Neuron (in vitro differentiated cells): ENCODE data around the gene BICRA.
"Not testable (repeated sequence)": the region's sequence is repeated elsewhere in the genome, so short reads cannot be mapped to it uniquely, and the experiment has no call there.

Source experiments
- H2AFZ ChIP-seq: one replicate; pipeline ENCODE4 v1.6.1; 2013; ENCODE audit warnings: low read depth, mild to moderate bottlenecking, inconsistent platforms, low read length, moderate library complexity
- H3K27me3 ChIP-seq: one replicate; pipeline ENCODE4 v1.6.1; 2013; ENCODE audit warnings: low read length; ENCODE audit not compliant: insufficient read depth
- H3K36me3 ChIP-seq: one replicate; pipeline ENCODE4 v1.6.1; 2013; ENCODE audit warnings: low read length; ENCODE audit not compliant: insufficient read depth
- H3K4me1 ChIP-seq: one replicate; pipeline ENCODE4 v1.6.1; 2013; ENCODE audit warnings: low read length; ENCODE audit not compliant: insufficient read depth
- H3K4me3 ChIP-seq: 2 replicates; pipeline ENCODE4 v1.5.1; 2013; ENCODE audit warnings: mild to moderate bottlenecking, low read length, moderate library complexity
- H3K9me3 ChIP-seq: one replicate; pipeline ENCODE4 v1.6.1; 2013; ENCODE audit warnings: low read length

Gene BICRA

GRCh38 chr19:47589824-47590223 lies 19.1 kb upstream of the BICRA start:
- Histone ChIP-seq H3K9me3 (peaks cover 2% of the 10 kb centered on the region), H3K4me1 (no peaks in the 10 kb centered on the region), H2AFZ (no peak overlapping the region), H3K4me3 (no peak overlapping the region), H3K27me3 (no peaks in the 10 kb centered on the region), H3K36me3 (no peaks in the 10 kb centered on the region)

- Histone ChIP-seq H2AFZ (no peak overlapping the region), H3K9me3 (no peaks in the 10 kb centered on the region), H3K4me3 (no peak overlapping the region)
Measured at GRCh38 chr19:47593860-47594259, 15.1 kb upstream of the BICRA start.

GRCh38 chr19:47595944-47596343 lies 13.0 kb upstream of the BICRA start:
- Histone ChIP-seq H2AFZ (no peak overlapping the region), H3K4me3 (no peak overlapping the region), H3K36me3 (no peaks in the 10 kb centered on the region), H3K9me3 (no peaks in the 10 kb centered on the region), H3K4me1 (peaks cover 14% of the 10 kb centered on the region), H3K27me3 (no peaks in the 10 kb centered on the region)

More at GRCh38 chr19:47593860-47594259, 15.1 kb upstream of the BICRA start:
- H3K27me3 ChIP-seq: no peaks in the 10 kb centered on the region
- no peaks in the 10 kb centered on the region for H3K36me3 ChIP-seq
- H3K4me1 ChIP-seq: peaks cover 9% of the 10 kb centered on the region

- H3K36me3 ChIP-seq: no peaks in the 10 kb centered on the region
- H3K4me3 ChIP-seq: peak overlapping the region; percentile 50
- no peaks in the 10 kb centered on the region for H3K9me3 ChIP-seq
- peaks cover 14% of the 10 kb centered on the region for H3K4me1 ChIP-seq
- no peaks in the 10 kb centered on the region for H3K27me3 ChIP-seq
- H2AFZ ChIP-seq: peak overlapping the region; percentile 82
Measured at GRCh38 chr19:47598407-47599349, 10.3 kb upstream of the BICRA start.

- H3K4me1 ChIP-seq: peaks cover 14% of the 10 kb centered on the region
- peak overlapping the region; percentile 57 for H2AFZ ChIP-seq
- not testable (repeated sequence) for H3K36me3 ChIP-seq, H3K27me3 ChIP-seq, H3K9me3 ChIP-seq
- peak overlapping the region; percentile 50 for H3K4me3 ChIP-seq
Measured at GRCh38 chr19:47599671-47600245, 9.2 kb upstream of the BICRA start.

- peaks cover 14% of the 10 kb centered on the region for H3K4me1 ChIP-seq
- H3K27me3 ChIP-seq: no peaks in the 10 kb centered on the region
- peak overlapping the region; percentile 56 for H3K4me3 ChIP-seq
- H3K36me3 ChIP-seq: no peaks in the 10 kb centered on the region
- no peaks in the 10 kb centered on the region for H3K9me3 ChIP-seq
- peak overlapping the region; percentile 57 for H2AFZ ChIP-seq
Measured at GRCh38 chr19:47600246-47601179, 8.4 kb upstream of the BICRA start.

- Histone ChIP-seq H3K4me1 (peaks cover 14% of the 10 kb centered on the region), H2AFZ (peak overlapping the region; percentile 21), H3K36me3 (no peaks in the 10 kb centered on the region), H3K27me3 (no peaks in the 10 kb centered on the region), H3K4me3 (peak overlapping the region; percentile 56), H3K9me3 (no peaks in the 10 kb centered on the region)
Measured at GRCh38 chr19:47601180-47601904, 7.6 kb upstream of the BICRA start.

- peaks cover 8% of the 10 kb centered on the region for H3K4me1 ChIP-seq
- no peaks in the 10 kb centered on the region for H3K36me3 ChIP-seq
- H2AFZ ChIP-seq: no peak overlapping the region
- no peaks in the 10 kb centered on the region for H3K27me3 ChIP-seq
- H3K4me3 ChIP-seq: no peak overlapping the region
- H3K9me3 ChIP-seq: peaks cover 2% of the 10 kb centered on the region
Measured at GRCh38 chr19:47603706-47604565, 5.0 kb upstream of the BICRA start.

GRCh38 chr19:47607564-47608073 lies 1.3 kb upstream of the BICRA start:
- Histone ChIP-seq H2AFZ (peak overlapping the region; percentile 85), H3K36me3 (no peaks in the 10 kb centered on the region), H3K9me3 (peaks cover 2% of the 10 kb centered on the region), H3K4me3 (peak overlapping the region; percentile 87), H3K27me3 (no peaks in the 10 kb centered on the region), H3K4me1 (peaks cover 20% of the 10 kb centered on the region)

GRCh38 chr19:47608074-47608918 lies 638 bp upstream of the BICRA start:
- peaks cover 27% of the 10 kb centered on the region for H3K4me1 ChIP-seq
- H3K9me3 ChIP-seq: peaks cover 2% of the 10 kb centered on the region
- peak overlapping the region; percentile 85 for H2AFZ ChIP-seq
- H3K36me3 ChIP-seq: no peaks in the 10 kb centered on the region
- peak overlapping the region; percentile 87 for H3K4me3 ChIP-seq
- no peaks in the 10 kb centered on the region for H3K27me3 ChIP-seq
